ENCODE results near the gene ST3GAL4. TPM values are rescaled to one million over a fixed set of nuclear protein-coding genes. Genes with fewer than 3 reads are reported as not detected.
"Not testable (repeated sequence)": the region's sequence is repeated elsewhere in the genome, so short reads cannot be mapped to it uniquely, and the experiment has no call there.

ST3GAL4 gene
- polyA plus RNA-seq, 1 of the 3 experiments (the other 2 are of a cell fraction), result 32.0 TPM

DNA sequence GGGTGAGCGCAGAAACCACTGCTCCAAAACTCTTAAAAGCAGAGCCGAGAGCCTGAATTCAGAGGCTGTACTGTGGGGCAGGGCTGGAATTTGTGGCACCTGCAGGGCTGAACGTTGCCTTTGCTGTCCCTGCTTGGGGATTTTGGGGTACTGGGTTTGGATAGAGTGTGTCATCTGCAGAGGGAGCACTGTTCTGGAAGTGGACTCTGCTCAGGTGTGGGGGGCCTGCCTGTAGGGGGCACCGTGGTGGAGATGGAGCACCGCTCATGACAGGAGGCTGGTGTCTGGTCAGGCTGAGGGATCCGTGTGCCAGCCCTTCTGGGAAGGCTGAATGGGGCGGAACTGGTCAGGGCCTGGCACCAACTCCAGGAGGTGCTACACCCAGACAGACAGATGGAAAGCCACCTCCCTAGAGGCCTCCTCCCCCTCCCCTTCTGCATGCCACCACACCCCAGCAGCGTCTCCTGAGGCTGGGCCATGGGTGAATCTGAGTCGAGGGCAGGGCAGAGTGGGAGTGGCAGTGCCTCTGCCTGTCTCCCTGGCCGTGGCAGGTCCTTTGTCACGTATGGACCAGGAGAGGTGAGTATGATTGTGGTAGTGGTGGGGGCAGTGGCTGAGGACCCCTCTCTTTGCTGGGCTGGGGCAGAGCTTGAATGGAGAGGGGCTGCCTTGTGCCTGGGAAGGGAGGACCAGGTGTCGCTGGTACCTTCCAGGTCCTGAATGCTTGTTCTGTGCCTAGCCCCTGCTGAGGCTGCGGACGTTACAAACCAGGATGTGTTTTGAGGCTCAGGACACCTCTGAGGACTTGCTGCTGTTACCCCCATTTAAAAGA is 11.6 kb downstream of the ST3GAL4 start:
- H3K36me3 ChIP-seq (replicated peaks in 1 of 2; ENCODE audit: control insufficient read depth in 1 of 2, insufficient read depth in 2 of 2, low read length in 1 of 2); CTCF ChIA-PET; H3K27me3 ChIP-seq (ENCODE audit: insufficient read depth); H3K9me3 ChIP-seq; H3F3A ChIP-seq (replicated peaks; ENCODE audit: insufficient read depth); H3K4me2 ChIP-seq; H2AFZ ChIP-seq (ENCODE audit: low read depth); H3K4me3 ChIP-seq (ENCODE audit: low read depth in 2 of 2, low read length in 1 of 2); H3K9ac ChIP-seq; DNase-seq; H3K27ac ChIP-seq (ENCODE audit: low read depth in 2 of 2, low read length in 1 of 2); H3K9me2 ChIP-seq; H4K20me1 ChIP-seq (ENCODE audit: insufficient read depth): not testable (repeated sequence)
- Histone ChIP-seq H3K79me2 (ENCODE audit: insufficient read depth) (peaks cover 11% of the 10 kb centered on the region; the same call in 1 of the 2 replicates), H3K4me1 (ENCODE audit: control insufficient read depth in 1 of 2, insufficient read depth in 2 of 2, low read depth in 1 of 2, low read length in 1 of 2) (peaks cover 0 to 19% of the 10 kb centered on the region in 2 experiments; a peak in 1 of 4 replicates)
- 94% methylated on average over 8 of the region's 14 CpGs for WGBS (ENCODE audit: low lambda C conversion rate)
- POLR2A ChIA-PET, result interaction anchor here (0.6 kb wide), 1 partner anchor 51 kb away, joined by 6 read pairs; no protein-coding TSS in a partner anchor
- TF ChIP-seq, protein P1, sequence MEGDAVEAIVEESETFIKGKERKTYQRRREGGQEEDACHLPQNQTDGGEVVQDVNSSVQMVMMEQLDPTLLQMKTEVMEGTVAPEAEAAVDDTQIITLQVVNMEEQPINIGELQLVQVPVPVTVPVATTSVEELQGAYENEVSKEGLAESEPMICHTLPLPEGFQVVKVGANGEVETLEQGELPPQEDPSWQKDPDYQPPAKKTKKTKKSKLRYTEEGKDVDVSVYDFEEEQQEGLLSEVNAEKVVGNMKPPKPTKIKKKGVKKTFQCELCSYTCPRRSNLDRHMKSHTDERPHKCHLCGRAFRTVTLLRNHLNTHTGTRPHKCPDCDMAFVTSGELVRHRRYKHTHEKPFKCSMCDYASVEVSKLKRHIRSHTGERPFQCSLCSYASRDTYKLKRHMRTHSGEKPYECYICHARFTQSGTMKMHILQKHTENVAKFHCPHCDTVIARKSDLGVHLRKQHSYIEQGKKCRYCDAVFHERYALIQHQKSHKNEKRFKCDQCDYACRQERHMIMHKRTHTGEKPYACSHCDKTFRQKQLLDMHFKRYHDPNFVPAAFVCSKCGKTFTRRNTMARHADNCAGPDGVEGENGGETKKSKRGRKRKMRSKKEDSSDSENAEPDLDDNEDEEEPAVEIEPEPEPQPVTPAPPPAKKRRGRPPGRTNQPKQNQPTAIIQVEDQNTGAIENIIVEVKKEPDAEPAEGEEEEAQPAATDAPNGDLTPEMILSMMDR (IDR thresholded peaks at IDR 0.05), result peak; percentile 19

DNA sequence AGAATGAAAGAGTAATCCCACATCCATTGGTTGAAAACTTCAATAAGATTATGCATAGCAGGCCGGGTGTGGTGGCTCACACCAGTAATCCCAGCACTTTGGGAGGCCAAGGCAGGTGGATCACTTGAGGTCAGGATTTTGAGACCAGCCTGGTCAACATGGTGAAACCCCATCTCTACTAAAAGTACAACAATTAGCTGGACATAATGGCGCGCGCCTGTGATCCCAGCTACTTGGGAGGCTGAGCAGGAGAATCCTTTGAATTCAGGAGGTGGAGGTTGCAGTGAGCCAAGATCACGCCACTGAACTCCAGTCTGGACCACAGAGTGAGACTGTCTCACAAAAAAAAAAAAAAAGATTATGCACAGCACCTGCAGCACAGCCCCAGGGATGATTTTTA is 12.3 kb downstream of the ST3GAL4 start:
- CTCF ChIA-PET; DNase-seq; H3F3A ChIP-seq (replicated peaks; ENCODE audit: insufficient read depth); H3K27ac ChIP-seq (ENCODE audit: low read depth in 2 of 2, low read length in 1 of 2); H3K4me3 ChIP-seq (ENCODE audit: low read depth in 2 of 2, low read length in 1 of 2); H3K4me2 ChIP-seq; H3K9me2 ChIP-seq; POLR2A ChIA-PET; H4K20me1 ChIP-seq (ENCODE audit: insufficient read depth); H3K36me3 ChIP-seq (replicated peaks in 1 of 2; ENCODE audit: control insufficient read depth in 1 of 2, insufficient read depth in 2 of 2, low read length in 1 of 2); H2AFZ ChIP-seq (ENCODE audit: low read depth); H3K9me3 ChIP-seq; H3K9ac ChIP-seq; H3K27me3 ChIP-seq (ENCODE audit: insufficient read depth): not testable (repeated sequence)
- Histone ChIP-seq H3K4me1 (ENCODE audit: control insufficient read depth in 1 of 2, insufficient read depth in 2 of 2, low read depth in 1 of 2, low read length in 1 of 2) (peaks cover 0 to 17% of the 10 kb centered on the region in 2 experiments; a peak in 1 of 4 replicates), H3K79me2 (ENCODE audit: insufficient read depth) (peaks cover 19% of the 10 kb centered on the region; the same call in 1 of the 2 replicates)
- 100% methylated on average over 5 of the region's 5 CpGs for WGBS (ENCODE audit: low lambda C conversion rate)

DNA sequence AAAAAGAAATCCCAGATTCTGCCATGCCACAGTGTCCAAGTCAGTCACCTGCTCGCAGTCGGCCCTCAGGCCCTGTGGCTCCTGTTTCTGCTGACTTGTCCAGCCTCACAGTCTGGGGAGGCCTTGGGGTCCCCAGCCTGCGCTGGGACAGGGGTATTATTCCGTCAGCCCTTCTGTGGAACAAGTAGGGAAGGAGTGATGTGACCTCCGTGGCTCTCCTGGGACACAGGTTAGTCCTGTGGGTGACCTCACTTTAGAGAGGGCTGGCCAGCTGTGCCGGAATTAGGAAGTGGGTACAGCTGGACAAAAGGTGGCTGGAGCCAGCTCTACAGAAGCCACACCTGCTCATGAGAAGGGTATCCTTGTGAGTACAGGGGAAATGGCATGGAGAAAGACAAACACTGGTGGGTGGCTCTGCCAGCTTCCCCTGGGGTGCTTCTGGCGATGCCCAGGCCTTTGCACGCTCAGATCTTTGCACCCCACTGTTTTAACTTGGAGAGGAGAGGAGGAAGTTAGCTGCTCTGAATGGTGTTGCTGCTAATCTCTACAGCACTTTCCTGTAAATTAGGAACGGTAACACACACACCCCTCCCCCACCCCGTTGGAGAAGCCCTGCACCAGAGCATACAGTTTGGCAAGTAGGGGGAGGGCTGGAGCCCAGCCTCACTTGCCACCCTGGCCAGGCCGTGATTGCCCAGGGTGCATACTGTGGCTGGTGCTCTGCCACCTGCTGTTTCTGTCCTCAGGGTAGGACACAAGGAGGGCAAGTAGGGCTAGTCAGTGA is 13.0 kb downstream of the ST3GAL4 start:
- Histone ChIP-seq H3K4me1 (ENCODE audit: control insufficient read depth in 1 of 2, insufficient read depth in 2 of 2, low read depth in 1 of 2, low read length in 1 of 2) (peaks cover 0 to 24% of the 10 kb centered on the region in 2 experiments; a peak in 1 of 4 replicates), H3K79me2 (ENCODE audit: insufficient read depth) (peaks cover 26% of the 10 kb centered on the region; the same call in 1 of the 2 replicates)
- H3K27me3 ChIP-seq (ENCODE audit: insufficient read depth); H3K4me3 ChIP-seq (ENCODE audit: low read depth in 2 of 2, low read length in 1 of 2); H4K20me1 ChIP-seq (ENCODE audit: insufficient read depth); H3K36me3 ChIP-seq (replicated peaks in 1 of 2; ENCODE audit: control insufficient read depth in 1 of 2, insufficient read depth in 2 of 2, low read length in 1 of 2); H3K4me2 ChIP-seq; H3F3A ChIP-seq (replicated peaks; ENCODE audit: insufficient read depth); H2AFZ ChIP-seq (ENCODE audit: low read depth); H3K27ac ChIP-seq (ENCODE audit: low read depth in 2 of 2, low read length in 1 of 2); H3K9me2 ChIP-seq; H3K9ac ChIP-seq; CTCF ChIA-PET; DNase-seq; POLR2A ChIA-PET; H3K9me3 ChIP-seq: not testable (repeated sequence)
- WGBS (ENCODE audit: low lambda C conversion rate), result 100% methylated on average over 6 of the region's 11 CpGs
